ENCODE results near the gene EXOG.

The EXOG gene, protein sequence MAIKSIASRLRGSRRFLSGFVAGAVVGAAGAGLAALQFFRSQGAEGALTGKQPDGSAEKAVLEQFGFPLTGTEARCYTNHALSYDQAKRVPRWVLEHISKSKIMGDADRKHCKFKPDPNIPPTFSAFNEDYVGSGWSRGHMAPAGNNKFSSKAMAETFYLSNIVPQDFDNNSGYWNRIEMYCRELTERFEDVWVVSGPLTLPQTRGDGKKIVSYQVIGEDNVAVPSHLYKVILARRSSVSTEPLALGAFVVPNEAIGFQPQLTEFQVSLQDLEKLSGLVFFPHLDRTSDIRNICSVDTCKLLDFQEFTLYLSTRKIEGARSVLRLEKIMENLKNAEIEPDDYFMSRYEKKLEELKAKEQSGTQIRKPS

DNA sequence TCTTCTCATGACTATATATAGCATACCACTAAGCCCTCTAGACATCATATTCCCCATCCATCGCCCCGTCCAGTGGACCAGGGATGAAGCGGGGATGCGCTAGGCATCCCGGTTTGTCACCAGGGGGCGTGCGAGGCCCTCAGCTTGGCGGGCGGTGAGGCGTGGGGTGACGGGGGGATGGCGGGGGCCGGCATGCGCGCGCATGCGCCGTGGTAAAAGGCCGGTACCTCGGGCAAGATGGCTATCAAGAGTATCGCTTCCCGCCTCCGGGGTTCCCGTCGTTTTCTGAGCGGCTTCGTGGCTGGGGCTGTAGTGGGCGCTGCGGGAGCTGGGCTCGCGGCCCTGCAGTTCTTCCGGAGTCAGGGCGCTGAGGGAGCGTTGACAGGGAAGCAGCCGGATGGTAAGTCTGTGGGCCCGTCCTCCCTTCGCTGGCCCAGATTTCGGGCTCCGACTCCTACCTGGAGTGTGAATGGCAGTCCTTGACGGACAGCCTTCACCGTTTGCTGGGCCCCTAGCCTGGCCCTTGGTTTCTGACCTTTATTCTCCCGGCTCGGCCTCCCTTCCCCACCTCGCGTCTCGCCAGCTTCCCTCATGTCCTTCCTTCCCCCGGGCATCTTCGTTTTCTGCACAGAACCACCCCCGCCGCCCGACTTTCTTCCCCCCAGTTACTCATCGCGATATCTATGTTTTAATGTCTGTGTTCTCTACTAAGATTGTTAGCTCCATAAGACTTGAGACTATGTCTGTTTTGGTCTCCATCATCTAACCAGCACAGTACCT lies at the start of gene EXOG:
Gene EXOG (plus strand): TSS at position 210 of the 780 bp plus-strand sequence. CDS start 28 bp downstream, at position 238.
- peak; percentile 98 for DNase-seq

DNA sequence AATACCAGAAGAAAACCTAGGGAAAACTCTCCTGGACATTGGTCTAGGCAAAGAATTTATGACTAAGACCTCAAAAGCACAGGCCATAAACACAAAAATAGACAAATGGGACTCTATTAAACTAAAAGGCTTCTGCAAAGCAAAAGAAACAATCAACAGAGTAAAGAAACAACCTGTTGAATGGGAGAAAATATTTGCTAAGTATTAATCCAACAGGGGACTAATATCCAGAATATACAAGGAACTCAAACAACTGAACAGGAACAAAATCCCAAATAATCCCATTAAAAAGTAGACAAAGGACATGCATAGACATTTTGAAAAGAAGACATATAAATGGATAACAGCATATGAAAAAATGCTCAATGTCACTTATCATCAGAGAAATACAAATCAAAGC lies 49.3 kb upstream of the EXOG start:
- DNase-seq, result no peak

DNA sequence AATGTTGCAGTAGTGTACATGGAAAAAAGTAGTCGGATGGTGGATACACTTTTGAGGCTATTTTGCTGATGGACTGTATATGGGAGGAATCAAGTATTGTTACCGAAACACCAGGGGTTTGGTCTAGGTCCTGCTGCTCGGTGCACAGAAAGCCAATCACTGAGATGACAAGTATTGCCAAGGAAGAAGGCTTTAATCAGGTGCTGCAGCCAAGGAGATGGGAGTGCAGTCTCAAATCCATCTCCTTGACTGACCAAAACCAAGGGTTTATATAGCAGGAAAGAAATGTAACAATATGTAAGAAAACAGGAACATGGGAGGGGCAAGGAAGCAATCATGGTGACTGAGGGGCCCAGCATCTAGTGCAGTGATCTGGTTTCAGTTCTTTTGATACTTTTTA lies 45.3 kb upstream of the EXOG start:
- no peak for DNase-seq

DNA sequence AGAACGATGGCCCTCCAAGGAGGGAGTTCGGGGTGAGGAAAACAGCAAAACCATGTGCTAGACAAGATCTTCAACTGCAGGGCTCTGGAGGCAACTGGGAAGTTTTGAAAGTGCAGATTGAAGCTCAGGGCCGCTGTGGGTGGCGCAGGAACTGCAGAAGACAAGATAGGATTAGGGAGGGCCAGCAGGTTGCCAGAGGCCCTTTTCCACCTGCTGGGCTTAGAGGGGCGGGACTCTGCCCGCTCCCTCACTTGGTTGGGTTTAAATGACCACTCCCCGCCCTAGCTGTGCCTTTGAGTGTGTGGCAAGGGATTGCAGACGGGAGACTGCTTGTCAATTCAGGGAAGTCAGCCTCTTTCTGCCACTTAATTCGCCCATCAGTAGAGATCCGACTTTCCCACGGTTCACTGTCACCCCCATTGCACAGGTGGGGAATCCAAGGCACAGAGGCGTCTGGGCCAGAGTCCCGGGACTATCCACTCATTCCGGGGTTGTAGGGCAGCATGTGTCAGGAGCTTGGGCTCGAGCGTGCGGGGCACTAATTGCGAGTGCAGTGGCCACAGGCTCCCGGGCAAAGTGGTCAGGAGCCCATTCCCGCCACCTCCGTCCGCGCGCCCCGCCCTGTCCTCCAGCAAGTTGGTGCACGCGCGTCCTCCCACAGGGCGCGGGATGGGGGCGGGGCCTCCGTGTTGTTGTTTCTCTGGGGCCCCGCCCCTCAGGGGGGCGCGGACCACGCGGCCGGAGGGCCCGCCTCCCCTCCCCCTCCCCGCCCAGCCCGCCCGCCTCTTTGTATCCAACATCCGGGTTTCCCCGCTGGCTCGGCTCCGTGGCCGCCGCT lies 42.8 kb upstream of the EXOG start, which contains the start of gene ACVR2B:
Gene ACVR2B (plus strand): TSS at position 816 of the 838 bp plus-strand sequence. CDS start 433 bp downstream, outside the sequence.
- peak; percentile 95 for DNase-seq

DNA sequence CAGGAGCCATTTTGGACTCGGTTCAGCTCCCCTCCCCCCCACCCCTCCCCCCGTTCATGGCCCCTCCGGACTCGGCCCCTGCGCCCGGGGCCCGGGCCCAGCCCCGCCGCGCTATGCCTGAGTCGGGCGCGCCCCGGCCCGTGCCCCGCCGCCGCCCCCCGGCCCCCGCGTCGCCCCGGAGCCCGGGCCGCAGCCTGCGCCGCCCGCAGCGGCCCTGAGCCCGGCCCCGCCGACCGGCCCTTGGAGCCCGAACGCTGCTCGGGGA lies 42.3 kb upstream of the EXOG start:
- DNase-seq, result no peak

DNA sequence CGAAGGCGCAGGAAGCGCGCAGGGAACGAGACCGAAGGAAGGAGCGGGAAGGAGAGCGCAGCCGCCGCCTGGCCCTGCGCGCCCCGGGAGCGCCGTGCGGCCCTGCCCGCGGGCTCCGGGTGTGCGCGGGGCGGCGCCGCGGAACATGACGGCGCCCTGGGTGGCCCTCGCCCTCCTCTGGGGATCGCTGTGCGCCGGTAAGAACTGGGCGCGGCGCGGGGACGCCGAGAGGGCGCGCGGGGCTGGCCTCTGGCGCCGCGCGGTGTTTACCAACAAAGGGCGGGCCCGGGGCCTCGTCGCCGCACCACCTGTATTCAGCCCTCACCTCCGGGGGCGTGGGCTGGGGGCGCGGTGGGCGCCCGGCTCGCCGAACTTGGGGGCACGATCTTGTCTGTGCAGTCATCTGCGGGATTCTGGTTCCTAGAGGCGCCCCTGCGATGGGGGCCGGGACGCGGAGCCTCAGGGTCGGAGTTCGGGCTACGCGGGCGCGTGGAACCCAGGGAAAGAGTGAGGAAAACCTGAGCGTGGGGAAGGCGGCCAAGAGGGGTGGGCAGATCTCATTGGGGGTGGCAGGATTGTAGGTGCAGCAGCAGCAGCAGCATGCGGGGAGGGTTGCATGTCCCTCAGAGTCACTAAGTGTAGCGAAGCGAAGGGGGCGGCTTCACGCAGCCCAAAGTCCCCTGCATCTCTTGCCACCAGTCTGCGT lies 41.8 kb upstream of the EXOG start:
- DNase-seq, result peak; percentile 74

DNA sequence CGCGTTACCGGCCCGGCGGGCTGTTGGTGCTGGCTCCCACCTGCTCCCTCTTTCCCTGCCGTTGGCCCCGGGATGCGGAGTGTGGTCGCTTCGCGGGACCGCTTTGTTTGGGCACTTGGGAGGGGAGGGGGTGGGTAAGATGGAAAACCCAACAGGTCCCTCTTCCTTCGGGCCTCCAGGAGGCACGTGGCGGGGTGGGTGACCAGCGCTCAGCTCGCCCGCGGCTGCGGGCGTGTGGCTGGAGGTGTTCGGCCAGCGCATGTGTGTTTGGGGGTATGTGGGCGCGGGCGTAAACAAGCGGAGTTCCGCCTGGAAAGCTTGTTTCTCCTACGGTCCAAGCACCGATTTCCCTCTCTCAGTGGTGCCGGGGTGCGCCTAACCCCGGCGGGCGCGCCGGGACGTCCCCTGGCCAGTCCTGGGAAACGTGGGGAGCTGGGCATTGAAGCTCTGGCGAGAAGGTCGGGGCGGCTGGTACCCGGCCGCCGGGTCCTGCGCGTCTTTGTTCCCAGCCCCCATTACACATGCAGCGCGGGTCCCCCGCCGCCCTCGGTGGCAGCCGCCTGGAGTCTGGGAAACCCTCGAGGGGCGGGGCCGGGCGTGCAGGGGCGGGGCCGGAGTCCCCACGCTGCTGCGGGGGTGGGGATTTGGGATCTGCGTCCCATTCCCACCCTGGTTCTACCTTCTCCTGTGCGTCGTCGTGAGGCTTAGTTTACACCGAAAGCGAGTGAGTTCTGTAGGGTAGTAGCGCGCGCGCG lies 41.1 kb upstream of the EXOG start:
- peak; percentile 89 for DNase-seq

DNA sequence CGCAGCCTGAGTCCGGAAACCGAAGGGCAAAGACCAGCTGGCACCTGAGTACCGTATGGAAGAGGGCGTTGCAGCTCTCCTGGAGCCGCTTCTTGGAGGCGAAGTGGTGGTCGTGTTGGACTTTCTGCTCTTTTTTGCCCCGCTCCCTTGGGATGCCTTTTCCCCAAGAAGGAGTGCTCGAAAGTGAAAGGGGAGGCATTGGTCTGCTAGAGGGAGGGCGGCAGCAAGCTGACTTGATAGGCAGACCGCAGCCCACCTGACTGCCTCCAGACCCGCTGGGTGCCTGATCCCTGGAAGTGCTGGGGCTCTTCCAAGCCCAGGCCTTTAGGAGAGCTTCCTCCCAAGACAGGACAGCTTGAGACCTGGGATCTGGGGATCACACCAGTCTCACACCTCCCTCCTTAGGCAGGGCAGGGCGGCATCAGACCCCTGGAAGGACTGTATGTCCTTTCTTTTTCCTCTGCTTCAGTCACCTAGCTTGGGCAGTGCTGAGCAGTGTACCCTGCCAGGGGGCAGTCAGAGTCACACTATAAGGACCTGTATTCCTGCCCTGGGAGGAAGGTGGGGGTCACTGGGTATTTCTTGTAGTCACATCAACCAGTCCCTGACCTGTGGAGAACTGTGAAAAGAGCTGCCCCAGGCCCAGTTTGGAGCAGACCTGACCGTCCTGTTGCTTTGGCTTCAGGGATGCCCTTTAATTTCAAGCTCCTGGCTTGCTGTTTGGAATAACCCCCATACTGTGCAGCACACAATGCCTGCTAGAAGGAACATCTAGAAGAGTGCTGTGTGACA lies 40.3 kb upstream of the EXOG start:
- DNase-seq, result no peak

DNA sequence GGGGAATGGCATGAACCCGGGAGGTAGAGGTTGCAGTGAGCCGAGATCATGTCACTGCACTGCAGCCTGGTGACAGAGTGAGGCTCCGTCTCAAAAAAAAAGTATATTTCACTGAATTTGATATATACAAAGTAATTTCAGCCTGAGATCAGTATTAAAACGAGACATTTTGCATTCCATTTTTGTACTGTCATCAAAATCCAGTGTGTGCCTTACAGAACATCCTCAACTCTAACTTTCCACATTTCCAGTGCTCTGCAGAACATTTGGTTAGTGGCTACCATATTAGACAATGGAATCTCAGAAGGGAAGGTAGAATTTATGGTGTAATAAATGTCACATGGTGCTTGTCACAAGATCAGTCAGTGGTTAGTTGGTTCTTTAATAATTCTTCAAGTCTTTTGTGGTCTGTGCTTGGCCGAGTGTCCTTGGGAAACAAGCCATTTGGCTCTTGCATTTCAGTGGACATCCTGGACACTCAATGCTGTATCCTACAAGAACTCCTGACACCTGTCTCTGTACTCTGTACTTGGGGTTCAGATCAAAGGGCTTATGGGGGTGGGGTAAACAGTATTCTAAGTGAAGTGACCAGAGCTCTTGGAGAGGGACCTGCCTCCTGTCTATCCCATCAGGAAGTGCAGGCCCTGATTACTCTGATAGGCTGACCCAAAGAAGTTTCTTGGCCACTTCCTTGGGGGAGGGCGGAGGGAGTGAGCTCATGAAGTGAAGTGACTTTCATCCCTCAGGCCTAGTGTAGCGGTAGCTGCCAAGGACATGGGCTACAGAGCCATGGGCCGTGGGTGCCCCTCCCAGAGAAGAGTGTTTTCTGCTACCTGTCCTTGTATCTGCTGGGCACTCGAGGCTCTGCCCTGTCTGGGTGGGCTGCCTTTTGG lies 38.8 kb upstream of the EXOG start:
- no peak for DNase-seq

DNA sequence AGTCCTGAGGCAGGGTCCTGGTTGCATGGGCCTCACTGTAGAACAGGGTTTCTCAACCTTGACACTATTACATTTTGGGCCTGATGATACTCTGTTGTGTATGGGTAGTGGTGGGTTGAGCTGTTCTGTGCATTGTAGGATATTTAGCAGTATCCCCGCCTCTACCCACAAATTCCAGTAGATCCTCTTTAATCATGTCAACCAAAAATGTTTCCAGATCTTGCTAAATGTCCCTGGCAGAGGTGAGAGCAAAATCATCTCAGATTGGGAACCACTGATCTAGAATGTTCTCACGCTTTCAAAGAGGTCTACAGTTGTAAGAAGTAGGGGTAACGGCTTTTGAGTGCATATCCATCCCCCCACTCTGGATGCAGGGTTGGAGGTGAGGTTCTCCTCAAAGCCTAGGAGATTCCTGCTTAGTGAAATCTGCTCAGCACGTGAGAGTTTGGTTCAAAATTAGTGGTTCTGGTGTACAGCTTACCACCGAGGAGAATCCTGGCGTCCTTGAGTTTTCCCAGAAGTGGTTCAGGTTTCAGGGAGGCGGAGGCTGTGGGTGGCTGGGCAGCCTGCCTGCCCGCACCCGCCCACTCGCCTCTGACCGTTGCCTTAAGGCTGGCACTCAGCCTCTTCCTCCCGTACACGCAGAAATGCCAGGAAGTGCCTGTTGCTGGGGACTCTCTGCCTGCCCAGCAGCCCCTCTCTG lies 37.2 kb upstream of the EXOG start:
- DNase-seq, result no peak

DNA sequence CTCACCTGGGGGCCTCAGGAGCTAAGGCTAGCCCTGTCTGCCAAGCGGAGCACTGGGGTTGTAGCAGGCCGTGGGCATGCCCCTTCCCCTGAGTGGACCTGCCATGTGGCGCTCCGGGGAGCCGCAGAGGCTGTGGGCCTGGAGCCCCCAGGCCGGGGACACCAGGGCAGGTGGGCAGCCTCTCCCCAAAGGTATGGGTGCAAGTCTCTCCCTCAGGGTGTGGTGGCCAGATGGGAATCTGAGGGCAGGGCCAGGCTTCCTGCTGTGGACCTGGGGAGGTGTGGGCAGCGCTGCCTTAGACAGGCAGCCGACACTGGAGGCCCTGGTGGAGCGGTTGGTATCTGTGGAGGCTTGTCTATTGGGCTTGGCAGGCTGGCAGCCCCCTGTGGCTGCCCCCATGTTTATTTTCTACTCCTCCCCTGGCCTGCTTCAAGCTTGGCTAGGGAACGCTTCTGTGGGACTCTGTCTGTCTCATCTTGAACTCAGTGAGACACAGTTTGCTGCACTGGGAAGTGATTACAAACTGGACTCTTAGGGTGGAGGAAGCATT lies 36.6 kb upstream of the EXOG start:
- no peak for DNase-seq

DNA sequence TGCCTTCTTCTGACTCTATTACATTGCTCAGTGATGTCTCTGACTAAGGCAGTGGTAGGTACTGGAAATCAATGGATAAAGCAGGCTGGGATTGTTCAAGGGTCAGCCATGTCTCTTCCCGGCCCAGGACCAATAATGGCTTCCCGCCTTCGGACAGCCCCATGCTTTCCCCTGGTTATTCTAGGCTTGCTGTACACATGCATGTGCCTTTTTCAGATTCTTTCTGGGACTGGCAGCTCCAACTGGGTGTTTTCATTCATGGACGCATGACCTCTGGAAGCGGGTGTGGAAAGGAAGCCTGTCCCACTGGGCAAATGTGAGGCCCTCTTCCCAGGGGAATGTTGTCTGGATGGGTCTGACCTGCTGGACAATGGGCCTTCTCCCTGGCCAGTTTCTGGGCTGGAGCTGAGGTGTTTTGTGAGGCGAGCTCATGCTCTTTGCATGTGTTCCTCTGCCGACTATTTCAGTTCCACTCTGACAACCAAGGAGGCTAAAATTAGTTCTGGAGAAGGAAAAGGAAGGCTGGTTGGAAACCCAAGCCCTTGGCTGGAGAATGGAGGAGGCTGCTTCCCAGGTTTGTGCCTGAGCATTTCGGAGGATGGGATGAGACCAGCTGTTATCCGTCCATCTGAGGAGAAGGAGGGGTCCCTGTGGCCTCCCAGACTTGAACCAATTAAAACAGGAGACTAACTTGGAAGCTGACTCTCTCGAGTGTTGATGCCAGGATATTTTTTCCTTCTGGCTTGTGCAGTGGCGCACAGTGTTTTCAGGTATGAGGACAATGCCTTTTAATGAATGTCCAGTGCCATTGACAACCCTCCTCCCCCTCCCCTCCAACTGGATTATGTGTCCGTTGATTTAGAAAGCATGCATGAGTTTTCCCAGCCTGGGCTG lies 35.5 kb upstream of the EXOG start:
- peak; percentile 43 for DNase-seq

DNA sequence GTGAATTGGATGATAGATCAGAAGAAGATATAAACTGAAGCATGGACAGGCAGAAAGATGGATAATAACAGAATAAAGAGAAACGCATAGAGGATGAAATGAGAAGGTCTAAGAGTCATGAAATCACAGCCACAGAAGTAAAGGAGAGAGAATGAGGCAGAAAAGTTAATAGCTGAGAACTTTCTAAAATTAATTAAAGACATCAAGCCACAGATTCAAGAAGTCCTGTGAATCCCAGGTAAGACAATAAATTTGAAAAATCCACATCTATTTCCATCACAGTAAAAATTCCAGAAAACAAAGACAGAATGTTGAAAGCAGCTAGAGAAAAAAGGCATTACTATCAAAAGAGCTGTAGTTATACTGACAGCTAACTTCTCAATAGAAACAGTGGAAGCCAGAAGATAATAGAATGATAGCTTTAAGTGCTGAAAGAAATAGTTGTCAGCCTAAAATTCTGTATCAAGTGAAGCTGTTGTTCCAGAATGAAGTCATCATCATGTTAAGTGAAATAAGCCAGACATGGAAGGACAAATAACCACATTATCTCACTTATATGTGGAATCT lies 30.5 kb upstream of the EXOG start:
- no peak for DNase-seq

DNA sequence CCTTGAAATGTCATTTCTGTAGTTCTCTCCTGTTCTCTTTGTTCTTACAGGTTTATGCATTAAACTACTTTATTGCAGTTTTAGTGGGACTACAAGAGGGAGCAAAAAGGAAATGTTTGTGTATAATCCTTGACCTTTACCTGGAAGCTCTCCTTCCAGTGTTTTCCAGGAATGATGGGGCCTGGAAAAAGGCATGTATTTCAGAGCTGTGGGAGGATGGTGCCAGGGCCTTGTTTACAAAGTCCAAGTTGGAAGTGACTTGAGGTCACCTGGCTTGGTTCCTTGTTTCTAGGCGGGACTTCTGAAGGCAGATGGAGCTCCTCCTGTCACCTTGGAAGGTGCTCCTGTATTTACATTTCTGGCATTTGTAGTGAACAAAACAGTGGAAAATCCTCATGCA lies 27.4 kb upstream of the EXOG start:
- no peak for DNase-seq

DNA sequence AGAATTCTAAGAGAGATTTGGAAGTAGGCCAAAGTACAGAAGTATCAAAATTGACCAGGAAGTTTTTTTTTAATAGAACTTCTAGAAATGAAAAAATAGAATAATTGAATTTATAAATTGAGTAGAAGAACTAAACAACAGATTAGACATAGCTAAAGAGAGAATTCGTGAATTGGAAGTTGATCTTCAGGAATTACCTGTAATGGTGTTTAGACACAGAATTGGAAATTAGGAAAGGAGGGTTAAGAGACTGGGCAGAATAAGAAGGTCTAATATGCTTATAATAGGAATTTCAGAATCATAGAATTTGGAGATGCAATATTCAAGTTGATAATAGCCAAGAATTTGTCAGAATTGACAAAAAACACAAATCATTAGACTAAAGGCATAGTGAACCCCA lies 26.3 kb upstream of the EXOG start:
- peak; percentile 23 for DNase-seq

DNA sequence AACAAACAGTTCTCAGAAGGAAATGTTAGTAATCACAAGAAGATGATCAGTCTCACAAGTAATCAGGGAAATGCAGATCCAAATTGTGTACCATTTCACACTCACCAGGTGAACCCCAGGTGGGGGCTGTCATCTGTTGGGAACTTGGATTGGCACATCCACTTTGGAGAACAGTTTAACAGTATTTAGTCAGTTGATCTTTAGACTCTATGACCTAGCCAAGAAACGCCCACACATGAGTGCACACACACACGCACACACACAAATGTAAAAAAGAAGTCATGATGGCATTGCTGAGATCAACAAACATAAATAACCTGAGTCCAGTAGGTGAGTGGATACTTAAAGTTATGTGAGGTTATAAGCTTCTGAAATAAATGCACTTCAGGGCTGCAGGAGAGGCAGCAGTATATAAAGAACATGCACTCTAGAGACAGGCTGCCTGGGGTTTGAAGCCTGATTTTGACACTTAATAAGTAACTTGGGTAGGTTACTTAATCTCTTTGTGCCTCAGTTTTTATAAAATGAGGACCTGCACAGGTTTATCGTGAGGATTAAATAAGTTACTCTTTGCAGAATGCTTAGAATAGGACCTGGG lies 24.8 kb upstream of the EXOG start:
- DNase-seq, result no peak

DNA sequence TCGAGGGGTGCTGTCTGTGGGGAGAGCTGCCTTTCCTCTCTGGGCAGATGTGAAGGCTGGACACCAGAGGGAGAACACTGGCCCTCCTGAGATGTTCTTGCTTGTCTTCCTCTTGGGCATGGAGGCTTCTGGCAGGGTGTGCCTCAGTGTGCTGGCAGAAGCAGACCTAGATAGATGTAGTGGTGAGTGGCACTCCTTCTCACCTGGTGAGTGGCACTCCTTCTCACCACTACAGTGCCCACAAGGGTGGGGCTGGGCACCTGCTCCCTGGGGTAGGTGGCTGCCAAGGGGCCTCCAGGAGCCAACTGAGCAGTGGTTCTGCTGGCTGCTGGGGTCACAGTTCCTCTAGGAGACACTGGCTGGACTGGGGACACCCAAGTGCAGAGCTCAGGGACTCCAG lies 23.8 kb upstream of the EXOG start:
- no peak for DNase-seq

Measured in eye (tissue), 1 donor.